Testis (tissue), 2 donors: ENCODE results near the gene KRR1.

Source experiments
- CTCF ChIP-seq, 3 experiments: fragments of 450-650 bp in 2 of 3; fragments of 200-600 bp in 1 of 3; sonication (generic) in 1 of 3; IDR thresholded peaks; one replicate each; pipeline ENCODE4 v1.5.1; 2016 to 2019; ENCODE audit warnings: antibody characterized with exemption in 3 of 3, mild to moderate bottlenecking in 2 of 3, moderate library complexity in 1 of 3
- POLR2A ChIP-seq: fragments of 450-650 bp; IDR thresholded peaks from one replicate; pipeline ENCODE4 v1.6.1; 2017; ENCODE audit warnings: antibody characterized with exemption, mild to moderate bottlenecking, moderate library complexity

GRCh38 chr12:75549989-75550388 lies 38.6 kb upstream of the KRR1 start:
- TF ChIP-seq CTCF (IDR thresholded peaks at IDR 0.05) (no peak), POLR2A (no peak)
